Endothelial cell of umbilical vein (primary cell): ENCODE measurements around the gene CCDC27. TPM values are rescaled to one million over a fixed set of nuclear protein-coding genes. Genes with fewer than 3 reads are reported as not detected.

Experiments used
- BruUV-seq: library from RNA; stranded (reverse); fragments of 400-500 nt; replicated peaks from 2 replicates; lab custom pipeline; 2021; lab: Mats Ljungman, UMichigan
- CTCF ChIA-PET: fragments of 300-600, 350-600 bp; sonication (Branson Sonifier 250); formaldehyde crosslinking; loops from one replicate; lab custom pipeline; 2021; ENCODE audit warnings: antibody characterized with exemption, inconsistent platforms; lab: Charles Lee
- POLR2A ChIA-PET: fragments of 300-600, 350-600 bp; sonication (Branson Sonifier 250); formaldehyde crosslinking; loops from one replicate; lab custom pipeline; 2021; ENCODE audit warnings: antibody characterized with exemption, inconsistent platforms; lab: Charles Lee
- DNase-seq: peaks from one replicate; pipeline ENCODE4 v3.0.0-alpha.2; 2011; ENCODE audit warnings: low read depth, low spot score
- FAIRE-seq: peaks from 2 replicates; lab custom pipeline; 2011; peaks lifted over from hg19 to GRCh38; lab: Jason Lieb, UNC
- H2AFZ ChIP-seq: 2 replicates; pipeline ENCODE4 v1.6.0; 2012; ENCODE audit warnings: low read depth, low read length, control low read depth, inconsistent platforms
- H3K27ac ChIP-seq: 2 replicates; pipeline ENCODE4 v1.5.1; 2011; ENCODE audit warnings: low read depth, mild to moderate bottlenecking, control low read depth, low read length, moderate library complexity; ENCODE audit not compliant: insufficient read depth
- H3K27me3 ChIP-seq, 2 experiments: 2 replicates each; pipeline versions ENCODE4 v1.6.0 to v1.6.1; 2011; ENCODE audit warnings: low read length in 2 of 2, mixed read lengths in 1 of 2; ENCODE audit not compliant: control insufficient read depth in 2 of 2, insufficient read depth in 2 of 2
- H3K36me3 ChIP-seq, 2 experiments: 2 replicates in 1 of 2; 3 replicates in 1 of 2; pipeline ENCODE4 v1.5.1; 2011; ENCODE audit warnings: low read length in 2 of 2, mild to moderate bottlenecking in 1 of 2, moderate library complexity in 1 of 2; ENCODE audit not compliant: control insufficient read depth in 2 of 2, insufficient read depth in 2 of 2; ENCODE audit errors: extremely low read depth in 1 of 2
- H3K4me1 ChIP-seq: 3 replicates; pipeline ENCODE4 v1.5.1; 2011; ENCODE audit warnings: mild to moderate bottlenecking, low read length; ENCODE audit not compliant: control insufficient read depth, insufficient read depth; ENCODE audit errors: extremely low read depth
- H3K4me2 ChIP-seq: 2 replicates; pipeline ENCODE4 v1.6.1; 2011; ENCODE audit warnings: low read length, control low read depth, mixed read lengths; ENCODE audit not compliant: insufficient read depth
- H3K4me3 ChIP-seq, 3 experiments: fragments of 200-600 bp in 1 of 3; sonication (generic), shearing (Covaris generic) in 1 of 3; replicated peaks in 1 of 3; 2 replicates each; pipeline ENCODE4 v1.5.1; 2011 to 2016; ENCODE audit warnings: control low read depth in 3 of 3, low read length in 3 of 3, mild to moderate bottlenecking in 2 of 3, inconsistent platforms in 1 of 3, low read depth in 1 of 3, moderate library complexity in 1 of 3; ENCODE audit not compliant: insufficient read depth in 1 of 3
- H3K79me2 ChIP-seq: 2 replicates; pipeline ENCODE4 v1.6.0; 2012; ENCODE audit warnings: low read length, inconsistent platforms; ENCODE audit not compliant: control insufficient read depth, insufficient read depth
- H3K9ac ChIP-seq: replicated peaks from 2 replicates; pipeline ENCODE3; 2011; ENCODE audit warnings: low read length, control low read depth; ENCODE audit not compliant: insufficient read depth; ENCODE audit errors: extremely low read depth
- H3K9me1 ChIP-seq: replicated peaks from 3 replicates; pipeline ENCODE4 v1.6.0; 2011; ENCODE audit warnings: mild to moderate bottlenecking, low read length; ENCODE audit not compliant: control insufficient read depth, insufficient read depth; ENCODE audit errors: extremely low read depth
- H3K9me3 ChIP-seq: replicated peaks from 2 replicates; pipeline ENCODE4 v1.5.1; 2012; ENCODE audit warnings: low read length, inconsistent platforms; ENCODE audit not compliant: control insufficient read depth, insufficient read depth
- H4K20me1 ChIP-seq: replicated peaks from 2 replicates; pipeline ENCODE3; 2011; ENCODE audit warnings: mild to moderate bottlenecking, low read length; ENCODE audit not compliant: control insufficient read depth, insufficient read depth; ENCODE audit errors: extremely low read depth
- EZH2 ChIP-seq: IDR thresholded peaks from 2 replicates; pipeline ENCODE4 v1.6.1; 2012; ENCODE audit warnings: borderline replicate concordance, low read depth, mild to moderate bottlenecking, moderate library complexity, low read length, inconsistent platforms; ENCODE audit not compliant: severe bottlenecking
- FOS ChIP-seq: IDR thresholded peaks from 2 replicates; pipeline ENCODE4 v1.6.1; 2011; ENCODE audit warnings: mild to moderate bottlenecking, low read length, moderate library complexity, borderline replicate concordance; ENCODE audit not compliant: insufficient read depth
- GATA2 ChIP-seq: IDR thresholded peaks from 2 replicates; pipeline ENCODE4 v1.7.0; 2011; ENCODE audit warnings: low read depth, mild to moderate bottlenecking, moderate library complexity, mixed read lengths, low read length; ENCODE audit not compliant: insufficient read length, insufficient read depth
- JUN ChIP-seq: IDR thresholded peaks from 2 replicates; pipeline ENCODE4 v1.6.1; 2011; ENCODE audit warnings: borderline replicate concordance, low read depth; ENCODE audit not compliant: insufficient read length, insufficient read depth
- MYC ChIP-seq: IDR thresholded peaks from one replicate; pipeline ENCODE4 v1.6.1; 2011; ENCODE audit warnings: mild to moderate bottlenecking, low read depth, low read length
- POLR2A ChIP-seq: IDR thresholded peaks from 2 replicates; pipeline ENCODE4 v1.6.1; 2012; ENCODE audit warnings: low read depth, mild to moderate bottlenecking, control low read depth, low read length
- POLR2AphosphoS5 ChIP-seq: IDR thresholded peaks from 2 replicates; pipeline ENCODE4 v1.6.1; 2012; ENCODE audit warnings: low read depth, mild to moderate bottlenecking, control low read depth, low read length, moderate library complexity; ENCODE audit not compliant: insufficient read depth
- dilution Hi-C: fragments of 300-500 bp; cut with MboI; formaldehyde crosslinking; loops from one replicate; pipeline ENCODE4 v1.15.0; 2019; ENCODE audit warnings: low sequenced_read_pairs; ENCODE audit not compliant: extremely low pct_ligation_motif_present
- intact Hi-C: fragments of 100-400 bp; cut with micrococcal nuclease; formaldehyde crosslinking; loops from one replicate; pipeline ENCODE4 v1.10.0; 2022
- polyA plus RNA-seq, 4 experiments: library from polyadenylated mRNA; depleted of rRNA in 3 of 4; stranded (reverse) in 3 of 4; unstranded in 1 of 4; fragments of >200 nt; gene quantifications; 2 replicates each; pipeline versions ENCODE4 v1.2.1 to v1.2.3, GENCODE V29; 2011 to 2012; ENCODE audit warnings: missing spikeins in 1 of 4
- total RNA-seq: library from RNA; stranded (reverse); gene quantifications from 2 replicates; pipeline ENCODE4 v1.2.3, GENCODE V29; 2021
- TF ChIP-seq, protein P1 (sequence below), 2 donors: IDR thresholded peaks; 1 replicate in 1 of 2; 2 replicates in 1 of 2; pipeline ENCODE4 v1.5.1; 2011; ENCODE audit warnings: low read length in 2 of 2, mild to moderate bottlenecking in 2 of 2, moderate library complexity in 2 of 2, control low read depth in 1 of 2, inconsistent platforms in 1 of 2, low read depth in 1 of 2; ENCODE audit not compliant: insufficient read depth in 1 of 2; ENCODE audit errors: extremely low read depth in 1 of 2
- TF ChIP-seq, protein P2 (sequence below): IDR thresholded peaks from 2 replicates; pipeline ENCODE4 v1.6.1; 2011; ENCODE audit not compliant: insufficient read depth, insufficient read length

CCDC27 gene
- total and polyA plus RNA-seq, 2 donors (not counting 3 experiments of a cell fraction or from before 2014, with no cell fraction given) = not detected

DNA sequence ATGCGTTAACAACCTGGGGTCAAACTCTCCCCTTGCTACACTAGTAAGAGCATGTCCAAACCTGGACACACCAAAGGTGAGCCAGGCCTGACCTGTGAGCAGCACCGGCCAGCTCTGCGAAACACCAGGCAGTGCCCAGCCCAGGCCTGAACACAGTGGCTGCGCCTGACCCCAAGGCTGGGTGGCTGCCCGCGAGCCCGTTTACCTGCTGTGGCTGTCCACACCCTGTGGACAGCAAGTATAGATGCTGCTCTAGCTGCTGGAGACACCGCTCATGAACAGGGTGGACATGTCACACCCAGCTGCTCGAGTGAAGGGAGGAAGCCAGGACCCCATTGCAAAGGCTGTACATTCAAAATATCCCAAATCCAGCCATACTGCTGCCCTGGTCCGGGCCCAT, 7.6 kb upstream of the CCDC27 start:
- H3K27ac ChIP-seq = no peak overlapping the region
- no peaks in the 10 kb centered on the region for H4K20me1 ChIP-seq
- intact Hi-C loops (no loop called here), dilution Hi-C loops (no loop called here)
- TF ChIP-seq GATA2 (no peak), EZH2 (no peak), POLR2AphosphoS5 (no peak), MYC (no peak), JUN (no peak), POLR2A (no peak), FOS (no peak)
- TF ChIP-seq, protein P1, sequence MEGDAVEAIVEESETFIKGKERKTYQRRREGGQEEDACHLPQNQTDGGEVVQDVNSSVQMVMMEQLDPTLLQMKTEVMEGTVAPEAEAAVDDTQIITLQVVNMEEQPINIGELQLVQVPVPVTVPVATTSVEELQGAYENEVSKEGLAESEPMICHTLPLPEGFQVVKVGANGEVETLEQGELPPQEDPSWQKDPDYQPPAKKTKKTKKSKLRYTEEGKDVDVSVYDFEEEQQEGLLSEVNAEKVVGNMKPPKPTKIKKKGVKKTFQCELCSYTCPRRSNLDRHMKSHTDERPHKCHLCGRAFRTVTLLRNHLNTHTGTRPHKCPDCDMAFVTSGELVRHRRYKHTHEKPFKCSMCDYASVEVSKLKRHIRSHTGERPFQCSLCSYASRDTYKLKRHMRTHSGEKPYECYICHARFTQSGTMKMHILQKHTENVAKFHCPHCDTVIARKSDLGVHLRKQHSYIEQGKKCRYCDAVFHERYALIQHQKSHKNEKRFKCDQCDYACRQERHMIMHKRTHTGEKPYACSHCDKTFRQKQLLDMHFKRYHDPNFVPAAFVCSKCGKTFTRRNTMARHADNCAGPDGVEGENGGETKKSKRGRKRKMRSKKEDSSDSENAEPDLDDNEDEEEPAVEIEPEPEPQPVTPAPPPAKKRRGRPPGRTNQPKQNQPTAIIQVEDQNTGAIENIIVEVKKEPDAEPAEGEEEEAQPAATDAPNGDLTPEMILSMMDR (IDR thresholded peaks at IDR 0.05; ENCODE audit: extremely low read depth in 1 of 2, insufficient read depth in 1 of 2, low read depth in 1 of 2, low read length in 2 of 2) = no peak
- TF ChIP-seq, protein P2, sequence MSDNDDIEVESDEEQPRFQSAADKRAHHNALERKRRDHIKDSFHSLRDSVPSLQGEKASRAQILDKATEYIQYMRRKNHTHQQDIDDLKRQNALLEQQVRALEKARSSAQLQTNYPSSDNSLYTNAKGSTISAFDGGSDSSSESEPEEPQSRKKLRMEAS = no peak
- H3K9ac ChIP-seq = no peak overlapping the region
- FAIRE-seq (no peak), DNase-seq (no peak)
- POLR2A ChIA-PET = no interaction called here
- BruUV-seq = no TSS peak
- H3K9me1 ChIP-seq = no peaks in the 10 kb centered on the region
- H3K4me3 ChIP-seq = no peak overlapping the region
- peaks cover 0 to 16% of the 10 kb centered on the region in 2 experiments for H3K36me3 ChIP-seq
- H3K4me2 ChIP-seq = no peak overlapping the region
- no peak overlapping the region for H2AFZ ChIP-seq
- peaks cover 5% of the 10 kb centered on the region for H3K79me2 ChIP-seq
- no peaks in the 10 kb centered on the region for H3K9me3 ChIP-seq
- peaks cover 11% of the 10 kb centered on the region for H3K4me1 ChIP-seq
- CTCF ChIA-PET = interaction anchor here (3.7 kb wide), 1 partner anchor 20 kb away, joined by 11 read pairs; no protein-coding TSS in a partner anchor
- H3K27me3 ChIP-seq = no peaks in the 10 kb centered on the region
